ENCODE results near the gene LRRC8C.

DNA sequence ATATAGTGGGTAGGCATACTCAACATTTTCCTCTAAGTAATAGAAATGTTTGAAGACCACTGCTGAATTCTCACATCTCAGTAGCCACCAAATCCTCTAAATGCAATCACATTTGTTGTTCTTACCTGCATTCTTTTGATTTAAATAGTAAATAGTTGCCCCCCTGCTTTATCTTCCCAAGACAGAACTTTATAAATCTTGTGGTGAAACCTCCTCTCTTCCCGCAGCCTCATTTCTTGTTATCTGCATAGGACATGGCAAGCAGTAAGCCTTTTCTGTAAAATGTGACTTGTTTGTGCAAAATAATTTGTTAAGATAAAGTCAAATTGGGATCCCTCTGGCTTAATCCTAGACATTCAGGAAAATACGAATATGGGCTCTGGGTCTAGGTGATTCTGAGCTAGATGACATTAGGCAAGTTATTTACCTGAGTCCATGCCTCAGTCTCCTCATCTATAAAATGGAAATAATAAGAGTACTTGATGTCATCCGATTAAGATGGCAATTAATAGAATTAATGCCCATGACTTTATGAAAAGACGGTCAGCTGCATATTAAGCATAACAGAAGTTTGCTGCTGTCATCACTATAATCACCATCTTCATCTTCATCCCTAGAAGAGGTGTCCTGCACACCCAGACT is 77.7 kb downstream of the LRRC8C start:
- no peak for TF ChIP-seq POLR2AphosphoS5 (IDR thresholded peaks at IDR 0.05; ENCODE audit: borderline replicate concordance, low read depth, low read length)
- TF ChIP-seq EZH2 (IDR thresholded peaks at IDR 0.05), result no peak
